Uterus (tissue), 4 donors: ENCODE measurements around the gene DACT2. TPM values are rescaled to one million over a fixed set of nuclear protein-coding genes. Genes with fewer than 3 reads are reported as not detected.

Experiments used
- DNase-seq, 2 donors: peaks; one replicate each; pipeline ENCODE4 v3.0.0-alpha.2; 2019 to 2020
- H3K27ac ChIP-seq, 2 donors: fragments of 200-600 bp; sonication (generic); 1 replicate in 1 of 2; 2 replicates in 1 of 2; pipeline ENCODE4 v1.5.1; 2016 to 2018
- H3K27me3 ChIP-seq, 2 donors: fragments of 200-600 bp; sonication (generic); one replicate each; pipeline ENCODE4 v1.5.1; 2018 to 2019; ENCODE audit warnings: control low read depth in 1 of 2
- H3K36me3 ChIP-seq, 2 donors: fragments of 200-600 bp; sonication (generic); one replicate each; pipeline ENCODE4 v1.5.1; 2019; ENCODE audit warnings: control low read depth in 1 of 2
- H3K4me1 ChIP-seq, 2 donors: fragments of 200-600 bp; sonication (generic); one replicate each; pipeline ENCODE4 v1.5.1; 2018 to 2019; ENCODE audit warnings: control low read depth in 1 of 2
- H3K4me3 ChIP-seq, 2 donors: fragments of 200-600 bp; sonication (generic); 1 replicate in 1 of 2; 2 replicates in 1 of 2; pipeline ENCODE4 v1.5.1; 2018 to 2019; ENCODE audit warnings: mild to moderate bottlenecking in 1 of 2
- H3K9me3 ChIP-seq, 2 donors: fragments of 200-600 bp; sonication (generic); one replicate each; pipeline ENCODE4 v1.5.1; 2019; ENCODE audit warnings: control low read depth in 1 of 2
- POLR2A ChIP-seq, 2 donors: fragments of 450-650 bp; IDR thresholded peaks; one replicate each; pipeline ENCODE4 v1.6.1; 2016; ENCODE audit warnings: antibody characterized with exemption in 2 of 2, mild to moderate bottlenecking in 1 of 2, moderate library complexity in 1 of 2
- intact Hi-C: fragments of 100-400 bp; cut with DNase I; formaldehyde crosslinking; loops from one replicate; pipeline ENCODE4 v1.15.1; 2023; ENCODE audit warnings: low total_unique reads
- total RNA-seq, 4 donors: library from RNA; depleted of rRNA in 3 of 4; stranded (reverse); fragments of >200 nt in 3 of 4; gene quantifications; one replicate each; pipeline versions ENCODE4 v1.1.0 to v1.2.4, GENCODE V29; 2014 to 2023
- TF ChIP-seq, protein P1 (sequence below), 4 experiments: fragments of 200-600 bp in 2 of 4; fragments of 450-650 bp in 2 of 4; sonication (generic) in 2 of 4; IDR thresholded peaks; one replicate each; pipeline ENCODE4 v1.5.1; 2016 to 2019; ENCODE audit warnings: antibody characterized with exemption in 4 of 4, mild to moderate bottlenecking in 2 of 4, moderate library complexity in 1 of 4
- donor health status: DM: yes; HTN: yes; CAD: no.

DACT2 gene
- total RNA-seq, 4 donors from 2014 or later, result 1.4 to 9.6 (median 2.8) TPM; not detected in 1

DNA sequence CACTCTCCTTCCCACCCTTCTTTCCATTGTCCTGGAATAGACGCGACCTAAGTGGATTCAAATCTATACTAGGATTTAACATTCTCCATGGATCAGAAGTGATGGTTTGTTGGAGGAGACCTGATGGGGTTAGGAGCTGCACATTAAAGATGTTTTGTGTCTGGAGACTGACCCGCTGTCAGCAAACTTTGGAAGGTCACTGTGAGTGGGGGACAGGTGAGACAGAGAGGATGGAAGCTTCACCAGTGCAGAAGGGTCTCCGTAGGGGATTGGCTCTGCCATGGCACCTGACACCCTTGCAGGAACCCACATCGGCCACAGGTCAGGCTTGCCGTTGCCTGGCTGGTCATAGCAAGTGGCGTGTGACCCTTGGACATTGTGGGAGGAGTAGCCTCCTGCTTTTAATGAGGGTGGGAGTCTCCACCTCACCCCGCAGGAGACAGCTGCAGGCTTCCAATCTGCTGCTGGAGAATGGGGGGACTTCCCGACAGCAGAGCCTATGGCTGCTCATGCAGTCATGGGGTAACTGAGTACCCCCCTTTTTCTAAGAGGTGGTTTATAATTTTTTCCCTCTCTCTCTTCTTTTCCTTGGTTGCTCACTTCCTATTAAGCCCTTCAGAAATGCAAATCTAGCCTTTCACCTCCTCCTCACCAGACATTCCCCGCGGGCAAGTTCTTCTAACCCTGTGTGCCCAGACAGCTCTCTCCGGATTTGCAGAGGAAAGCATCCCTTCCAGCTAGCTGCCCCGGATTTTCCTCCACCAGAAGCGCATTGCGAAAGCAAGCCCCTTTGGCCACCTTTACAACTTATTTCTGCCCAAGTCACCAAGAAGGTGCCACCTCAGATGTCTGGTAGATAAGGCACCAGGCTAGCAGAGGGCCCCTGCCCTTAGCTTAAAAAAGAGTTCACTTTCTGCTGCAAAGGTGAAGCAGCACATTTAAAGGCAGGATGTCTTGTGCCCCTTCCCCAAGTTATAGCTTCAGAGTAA, 53.5 kb downstream of the DACT2 start:
- intact Hi-C loops, result no loop called here
- no peak for DNase-seq
- H3K27me3 ChIP-seq, result no peaks in the 10 kb centered on the region

DNA sequence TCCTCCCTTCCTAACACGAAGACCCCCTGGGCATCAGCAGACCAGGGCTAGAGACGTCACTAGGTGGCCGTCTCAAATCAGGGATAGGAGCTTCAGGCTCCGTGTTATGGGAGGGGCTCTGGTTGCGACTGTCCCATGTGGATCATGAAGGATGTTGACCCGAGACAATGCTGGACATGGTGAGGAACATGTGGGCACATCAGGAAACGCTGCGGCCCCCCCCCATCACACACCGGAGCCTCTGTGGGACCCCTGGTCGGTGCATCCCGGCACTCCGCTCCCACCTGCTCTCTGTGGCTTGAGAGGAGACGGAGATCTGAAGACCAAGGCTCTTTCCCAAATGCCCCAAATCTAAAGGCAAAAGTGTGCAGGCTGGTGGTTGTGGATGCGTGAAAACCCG, 54.2 kb downstream of the DACT2 start:
- no peak for DNase-seq
- H3K9me3 ChIP-seq, result no peaks in the 10 kb centered on the region
- no peak overlapping the region for H3K27ac ChIP-seq

More for the DNA sequence above, 53.5 kb downstream of the DACT2 start:
- H3K36me3 ChIP-seq, result no peaks in the 10 kb centered on the region
- H3K4me3 ChIP-seq, result no peak overlapping the region
- no peaks in the 10 kb centered on the region for H3K9me3 ChIP-seq
- no peak overlapping the region for H3K27ac ChIP-seq
- no peaks in the 10 kb centered on the region for H3K4me1 ChIP-seq
- TF ChIP-seq, protein P1, sequence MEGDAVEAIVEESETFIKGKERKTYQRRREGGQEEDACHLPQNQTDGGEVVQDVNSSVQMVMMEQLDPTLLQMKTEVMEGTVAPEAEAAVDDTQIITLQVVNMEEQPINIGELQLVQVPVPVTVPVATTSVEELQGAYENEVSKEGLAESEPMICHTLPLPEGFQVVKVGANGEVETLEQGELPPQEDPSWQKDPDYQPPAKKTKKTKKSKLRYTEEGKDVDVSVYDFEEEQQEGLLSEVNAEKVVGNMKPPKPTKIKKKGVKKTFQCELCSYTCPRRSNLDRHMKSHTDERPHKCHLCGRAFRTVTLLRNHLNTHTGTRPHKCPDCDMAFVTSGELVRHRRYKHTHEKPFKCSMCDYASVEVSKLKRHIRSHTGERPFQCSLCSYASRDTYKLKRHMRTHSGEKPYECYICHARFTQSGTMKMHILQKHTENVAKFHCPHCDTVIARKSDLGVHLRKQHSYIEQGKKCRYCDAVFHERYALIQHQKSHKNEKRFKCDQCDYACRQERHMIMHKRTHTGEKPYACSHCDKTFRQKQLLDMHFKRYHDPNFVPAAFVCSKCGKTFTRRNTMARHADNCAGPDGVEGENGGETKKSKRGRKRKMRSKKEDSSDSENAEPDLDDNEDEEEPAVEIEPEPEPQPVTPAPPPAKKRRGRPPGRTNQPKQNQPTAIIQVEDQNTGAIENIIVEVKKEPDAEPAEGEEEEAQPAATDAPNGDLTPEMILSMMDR (IDR thresholded peaks at IDR 0.05), result no peak
- TF ChIP-seq POLR2A (IDR thresholded peaks at IDR 0.05), result no peak

GRCh38 chr6:168264593-168265335, 54.8 kb downstream of the DACT2 start:
- TF ChIP-seq POLR2A (IDR thresholded peaks at IDR 0.05), result no peak
- TF ChIP-seq, protein P1 (IDR thresholded peaks at IDR 0.05), result no peak
- intact Hi-C loops, result no loop called here
- Histone ChIP-seq H3K27ac (no peak overlapping the region), H3K27me3 (no peaks in the 10 kb centered on the region), H3K9me3 (no peaks in the 10 kb centered on the region), H3K4me3 (no peak overlapping the region), H3K36me3 (no peaks in the 10 kb centered on the region), H3K4me1 (no peaks in the 10 kb centered on the region)
- no peak for DNase-seq

More for the DNA sequence above, 54.2 kb downstream of the DACT2 start:
- Histone ChIP-seq H3K4me3 (no peak overlapping the region), H3K36me3 (no peaks in the 10 kb centered on the region), H3K4me1 (no peaks in the 10 kb centered on the region), H3K27me3 (no peaks in the 10 kb centered on the region)
- TF ChIP-seq POLR2A (IDR thresholded peaks at IDR 0.05), result no peak
- TF ChIP-seq, protein P1 (IDR thresholded peaks at IDR 0.05), result no peak
- intact Hi-C loops, result no loop called here

- no peak for TF ChIP-seq POLR2A (IDR thresholded peaks at IDR 0.05)
- TF ChIP-seq, protein P1 (IDR thresholded peaks at IDR 0.05), result no peak
- intact Hi-C loops, result no loop called here
- Histone ChIP-seq H3K4me3 (no peak overlapping the region), H3K36me3 (no peaks in the 10 kb centered on the region), H3K9me3 (no peaks in the 10 kb centered on the region), H3K27me3 (no peaks in the 10 kb centered on the region), H3K4me1 (no peaks in the 10 kb centered on the region), H3K27ac (no peak overlapping the region)
- DNase-seq, result no peak
Observed at GRCh38 chr6:168263351-168263905, 56.1 kb downstream of the DACT2 start.
